ENCODE measurements around the gene PDE4D. TPM values are rescaled to one million over a fixed set of nuclear protein-coding genes. Genes with fewer than 3 reads are reported as not detected.

PDE4D gene
- total and polyA plus RNA-seq, 10 of the 15 experiments (the other 5 are each of a cell fraction or from before 2014, with no cell fraction given) = 0.87 to 4.1 (median 2.2) TPM

GRCh38 chr5:59769041-59769360 is 124.5 kb downstream of the PDE4D start:
- Histone ChIP-seq H3K9ac (ENCODE audit: control insufficient read depth, insufficient read depth, low read length) (no peak overlapping the region), H2AFZ (ENCODE audit: control insufficient read depth, low read depth, low read length) (no peak overlapping the region), H3K9me3 (replicated peaks; ENCODE audit: control insufficient read depth, insufficient read depth, low read length) (no peaks in the 10 kb centered on the region), H4K20me1 (ENCODE audit: control insufficient read depth, insufficient read depth) (no peaks in the 10 kb centered on the region), H3K4me3 (no peak overlapping the region), H3K79me2 (ENCODE audit: control insufficient read depth, insufficient read depth, low read length) (no peaks in the 10 kb centered on the region), H3K27me3 (replicated peaks in 1 of 2; ENCODE audit: control insufficient read depth in 2 of 2, insufficient read depth in 2 of 2, low read length in 1 of 2) (peaks cover 2 to 20% of the 10 kb centered on the region in 2 experiments; a peak in 3 of 4 replicates), H3K36me3 (ENCODE audit: control insufficient read depth in 2 of 2, insufficient read depth in 2 of 2, low read length in 1 of 2) (no peaks in the 10 kb centered on the region), H3K27ac (ENCODE audit: control insufficient read depth, insufficient read depth) (no peak overlapping the region), H3K4me2 (ENCODE audit: control insufficient read depth, insufficient read depth) (no peak overlapping the region), H3K4me1 (ENCODE audit: control insufficient read depth, insufficient read depth, low read length) (no peaks in the 10 kb centered on the region)
- ChIA-PET RAD21 (ENCODE audit: unreplicated experiment) (interaction anchor here (0.7 kb wide), 1 partner anchor 1562 kb away, joined by 3 read pairs; no protein-coding TSS in a partner anchor), POLR2A (no interaction called here), SMC1A (ENCODE audit: uncharacterized antibody, unreplicated experiment) (interaction anchor here (0.6 to 1.1 kb wide), 4 partner anchors 11 to 537 kb away, joined by 3 read pairs; no protein-coding TSS in a partner anchor), CTCF (interaction anchor here (1.4 kb wide), 1 partner anchor 9 kb away, joined by 3 read pairs; no protein-coding TSS in a partner anchor)
- DNase-seq (ENCODE audit: low read depth, low spot score) (no peak), FAIRE-seq (no peak), ATAC-seq (no peak)
- 0% methylated on average over 1 of the region's 1 CpG for WGBS (ENCODE audit: insufficient coverage, insufficient replicate concordance, low lambda C conversion rate, missing lambda C conversion rate)
- TF ChIP-seq CEBPZ (IDR thresholded peaks at IDR 0.05; ENCODE audit: low read depth, low read length) (no peak), ZBTB11 (CRISPR knock-in tag; IDR thresholded peaks at IDR 0.05) (no peak), LARP7 (IDR thresholded peaks at IDR 0.05) (no peak), NR2C1 (IDR thresholded peaks at IDR 0.05) (no peak), CBFB (IDR thresholded peaks at IDR 0.05; ENCODE audit: low read depth) (no peak), SIX5 (IDR thresholded peaks at IDR 0.05; ENCODE audit: low read depth, low read length, severe bottlenecking) (no peak), ETV6 (conservative IDR thresholded peaks at IDR 0.05 in 1 of 2, IDR thresholded peaks at IDR 0.05 in 1 of 2; ENCODE audit: borderline replicate concordance in 1 of 2, low read depth in 1 of 2) (no peak), BCL11A (IDR thresholded peaks at IDR 0.05; ENCODE audit: low read depth, low read length) (no peak), ESRRA (IDR thresholded peaks at IDR 0.05; ENCODE audit: low read length) (no peak), BRCA1 (IDR thresholded peaks at IDR 0.05; ENCODE audit: low read depth, low read length) (no peak)
- in situ Hi-C loops (cut with MboI) = no loop called here
- intact Hi-C loops (cut with micrococcal nuclease; ENCODE audit: unreplicated experiment) = no loop called here
- no TSS peak for BruUV-seq (replicated peaks)

Measured in GM12878 (cell line).